Measurements from ENCODE around the gene OR51A7.
"Not testable (repeated sequence)": the region's sequence is repeated elsewhere in the genome, so short reads cannot be mapped to it uniquely, and the experiment has no call there.

The OR51A7 gene

GRCh38 chr11:4903484-4903883 is at the start of gene OR51A7:
Gene OR51A7, plus strand, starts transcription at chr11:4903783. Its CDS starts 3,587 bp downstream, at chr11:4907370.
- DNase-seq (ENCODE audit: low read depth), result no peak

GRCh38 chr11:4854286-4854685 is 49.3 kb upstream of the OR51A7 start:
- not testable (repeated sequence) for DNase-seq (ENCODE audit: low read depth)

GRCh38 chr11:4862447-4863236 is 40.9 kb upstream of the OR51A7 start:
- DNase-seq (ENCODE audit: low read depth), result no peak

- no peak for DNase-seq (ENCODE audit: low read depth)
Observed at GRCh38 chr11:4863876-4864275, 39.7 kb upstream of the OR51A7 start.

GRCh38 chr11:4865855-4866254 is 37.7 kb upstream of the OR51A7 start:
- DNase-seq (ENCODE audit: low read depth), result no peak

GRCh38 chr11:4881188-4881587 is 22.4 kb upstream of the OR51A7 start:
- DNase-seq (ENCODE audit: low read depth), result no peak

GRCh38 chr11:4881860-4882500 is 21.6 kb upstream of the OR51A7 start, which contains the start of gene OR51T1:
Gene OR51T1, plus strand, starts transcription at chr11:4881900. Its CDS starts 0 bp downstream, at chr11:4881900.
- no peak for DNase-seq (ENCODE audit: low read depth)

- no peak for DNase-seq (ENCODE audit: low read depth)
Observed at GRCh38 chr11:4882543-4882942, 21.0 kb upstream of the OR51A7 start.

GRCh38 chr11:4884361-4884760 is 19.2 kb upstream of the OR51A7 start:
- DNase-seq (ENCODE audit: low read depth), result no peak

- no peak for DNase-seq (ENCODE audit: low read depth)
Observed at GRCh38 chr11:4886186-4886585, 17.4 kb upstream of the OR51A7 start.

- no peak for DNase-seq (ENCODE audit: low read depth)
Observed at GRCh38 chr11:4887591-4887990, 16.0 kb upstream of the OR51A7 start.

GRCh38 chr11:4890279-4890678 is 13.3 kb upstream of the OR51A7 start:
- DNase-seq (ENCODE audit: low read depth), result no peak

GRCh38 chr11:4891996-4892640 is 11.5 kb upstream of the OR51A7 start:
- no peak for DNase-seq (ENCODE audit: low read depth)

- no peak for DNase-seq (ENCODE audit: low read depth)
Observed at GRCh38 chr11:4916581-4916980, 13.0 kb downstream of the OR51A7 start.

GRCh38 chr11:4919250-4919649 is 15.7 kb downstream of the OR51A7 start, which contains the start of gene OR51G2:
Gene OR51G2, minus strand, starts transcription at chr11:4919350. Its CDS starts 3,687 bp downstream, at chr11:4915663.
- no peak for DNase-seq (ENCODE audit: low read depth)

- no peak for DNase-seq (ENCODE audit: low read depth)
Observed at GRCh38 chr11:4921796-4922195, 18.2 kb downstream of the OR51A7 start.

- DNase-seq (ENCODE audit: low read depth), result no peak
Observed at GRCh38 chr11:4922304-4922703, 18.7 kb downstream of the OR51A7 start.

- DNase-seq (ENCODE audit: low read depth), result no peak
Observed at GRCh38 chr11:4924239-4924638, 20.7 kb downstream of the OR51A7 start, which contains the start of gene OR51G1. Gene OR51G1, minus strand, starts transcription at chr11:4924339. Its CDS starts 0 bp downstream, at chr11:4924339.

GRCh38 chr11:4926608-4927007 is 23.0 kb downstream of the OR51A7 start:
- DNase-seq (ENCODE audit: low read depth), result no peak

GRCh38 chr11:4932751-4933150 is 29.2 kb downstream of the OR51A7 start:
- no peak for DNase-seq (ENCODE audit: low read depth)

GRCh38 chr11:4936745-4937144 is 33.2 kb downstream of the OR51A7 start:
- DNase-seq (ENCODE audit: low read depth), result no peak

GRCh38 chr11:4947505-4947904 is 43.9 kb downstream of the OR51A7 start, which contains the start of gene OR51A4:
Gene OR51A4, minus strand, starts transcription at chr11:4947605. Its CDS starts 505 bp downstream, at chr11:4947100.
- no peak for DNase-seq (ENCODE audit: low read depth)

- not testable (repeated sequence) for DNase-seq (ENCODE audit: low read depth)
Observed at GRCh38 chr11:4955613-4956012, 52.0 kb downstream of the OR51A7 start, which contains the start of gene OR51A2. Gene OR51A2, minus strand, starts transcription at chr11:4955713. Its CDS starts 0 bp downstream, at chr11:4955713.

All from activated T-cell treated with anti-CD3 and anti-CD28 coated beads for 1 hour (primary cell).